H9 (cell line): ENCODE measurements around the gene ATP13A3. TPM values are rescaled to one million over a fixed set of nuclear protein-coding genes. Genes with fewer than 3 reads are reported as not detected.

ENCODE experiments used
- DNase-seq: peaks from one replicate; pipeline ENCODE4 v3.0.0-alpha.2; 2017
- H2AFZ ChIP-seq: one replicate; pipeline ENCODE4 v1.6.1; 2013; ENCODE audit warnings: mild to moderate bottlenecking, low read length, control low read depth, moderate library complexity
- H2AK5ac ChIP-seq: 2 replicates; pipeline ENCODE4 v1.6.1; 2013; ENCODE audit warnings: low read length, control low read depth, mixed read lengths; ENCODE audit not compliant: insufficient read length
- H2BK120ac ChIP-seq: one replicate; pipeline ENCODE4 v1.6.1; 2013; ENCODE audit warnings: low read depth, mild to moderate bottlenecking, low read length, control low read depth, inconsistent platforms; ENCODE audit not compliant: poor library complexity, severe bottlenecking
- H2BK12ac ChIP-seq: 2 replicates; pipeline ENCODE4 v1.6.1; 2013; ENCODE audit warnings: low read length, control low read depth, mixed read lengths, low read depth; ENCODE audit not compliant: insufficient read length
- H2BK15ac ChIP-seq: 2 replicates; pipeline ENCODE4 v1.6.1; 2013; ENCODE audit warnings: low read depth, low read length, control low read depth
- H2BK20ac ChIP-seq: one replicate; pipeline ENCODE4 v1.6.1; 2013; ENCODE audit warnings: low read depth, mild to moderate bottlenecking, low read length, control low read depth, inconsistent platforms; ENCODE audit not compliant: poor library complexity, severe bottlenecking
- H2BK5ac ChIP-seq: 2 replicates; pipeline ENCODE4 v1.6.1; 2013; ENCODE audit warnings: low read length, control low read depth, mixed read lengths; ENCODE audit not compliant: insufficient read length
- H3K14ac ChIP-seq: 2 replicates; pipeline ENCODE4 v1.6.1; 2013; ENCODE audit warnings: low read length, control low read depth; ENCODE audit not compliant: insufficient read depth
- H3K18ac ChIP-seq: 2 replicates; pipeline ENCODE4 v1.6.1; 2013; ENCODE audit warnings: low read depth, mild to moderate bottlenecking, mixed read lengths, low read length, control low read depth; ENCODE audit not compliant: insufficient read length
- H3K23ac ChIP-seq: 2 replicates; pipeline ENCODE4 v1.6.1; 2013; ENCODE audit warnings: low read length, control low read depth, mixed read lengths, low read depth; ENCODE audit not compliant: insufficient read length
- H3K23me2 ChIP-seq: 2 replicates; pipeline ENCODE4 v1.6.1; 2013; ENCODE audit warnings: low read depth, mild to moderate bottlenecking, mixed read lengths, low read length, control low read depth; ENCODE audit not compliant: insufficient read length, poor library complexity, severe bottlenecking
- H3K27ac ChIP-seq: 2 replicates; pipeline ENCODE4 v1.5.1; 2013; ENCODE audit warnings: low read length, control low read depth, mixed read lengths, low read depth; ENCODE audit not compliant: insufficient read length
- H3K27me3 ChIP-seq: 2 replicates; pipeline ENCODE4 v1.6.1; 2013; ENCODE audit warnings: low read length, control low read depth, inconsistent platforms; ENCODE audit not compliant: insufficient read depth
- H3K4ac ChIP-seq: 2 replicates; pipeline ENCODE4 v1.6.1; 2013; ENCODE audit warnings: low read depth, mild to moderate bottlenecking, control low read depth, inconsistent platforms, low read length, moderate library complexity
- H3K4me1 ChIP-seq: 2 replicates; pipeline ENCODE4 v1.6.1; 2013; ENCODE audit warnings: low read length, control low read depth, inconsistent platforms; ENCODE audit not compliant: insufficient read depth
- H3K4me2 ChIP-seq: 2 replicates; pipeline ENCODE4 v1.6.1; 2013; ENCODE audit warnings: low read length, control low read depth, mixed read lengths; ENCODE audit not compliant: insufficient read length, insufficient read depth
- H3K56ac ChIP-seq: 2 replicates; pipeline ENCODE4 v1.6.1; 2013; ENCODE audit warnings: low read depth, mild to moderate bottlenecking, mixed read lengths, low read length, control low read depth; ENCODE audit not compliant: insufficient read length
- H3K79me1 ChIP-seq: 2 replicates; pipeline ENCODE4 v1.6.1; 2013; ENCODE audit warnings: low read depth, mild to moderate bottlenecking, moderate library complexity, low read length, control low read depth, inconsistent platforms; ENCODE audit not compliant: insufficient read depth, poor library complexity, severe bottlenecking
- H3K79me2 ChIP-seq: 2 replicates; pipeline ENCODE4 v1.6.1; 2013; ENCODE audit warnings: low read length, control low read depth, inconsistent platforms; ENCODE audit not compliant: insufficient read depth
- H3K9ac ChIP-seq: 2 replicates; pipeline ENCODE4 v1.6.1; 2013; ENCODE audit warnings: low read length, control low read depth, mixed read lengths; ENCODE audit not compliant: insufficient read length; ENCODE audit errors: extremely low read depth
- H3K9me3 ChIP-seq: one replicate; pipeline ENCODE4 v1.6.1; 2013; ENCODE audit warnings: low read depth, low read length, inconsistent platforms; ENCODE audit not compliant: control insufficient read depth
- H3T11ph ChIP-seq: one replicate; pipeline ENCODE4 v1.6.1; 2013; ENCODE audit warnings: mild to moderate bottlenecking, low read length, control low read depth, inconsistent platforms
- H4K20me1 ChIP-seq: one replicate; pipeline ENCODE4 v1.6.1; 2013; ENCODE audit not compliant: control insufficient read depth, insufficient read length, insufficient read depth
- H4K5ac ChIP-seq: 2 replicates; pipeline ENCODE4 v1.6.1; 2013; ENCODE audit warnings: low read depth, mild to moderate bottlenecking, mixed read lengths, low read length, control low read depth; ENCODE audit not compliant: insufficient read length
- H4K8ac ChIP-seq: replicated peaks from 2 replicates; pipeline ENCODE4 v1.6.1; 2013; ENCODE audit warnings: low read length, control low read depth, mixed read lengths, low read depth; ENCODE audit not compliant: insufficient read length
- H4K91ac ChIP-seq: 2 replicates; pipeline ENCODE4 v1.6.1; 2013; ENCODE audit warnings: low read depth, mild to moderate bottlenecking, moderate library complexity, mixed read lengths, low read length, control low read depth; ENCODE audit not compliant: insufficient read length
- H3K27ac Mint-ChIP-seq, 3 experiments: 2 replicates in 2 of 3; 3 replicates in 1 of 3; pipeline ENCODE4 v1.8.0; 2020 to 2021; ENCODE audit warnings: mixed read lengths in 3 of 3, mild to moderate bottlenecking in 1 of 3, moderate library complexity in 1 of 3
- H3K27me3 Mint-ChIP-seq: 2 replicates; pipeline ENCODE4 v1.8.0; 2021; ENCODE audit warnings: low read depth, mild to moderate bottlenecking, moderate library complexity, mixed read lengths
- H3K36me3 Mint-ChIP-seq, 3 experiments: 2 replicates in 2 of 3; 3 replicates in 1 of 3; pipeline ENCODE4 v1.8.0; 2020 to 2021; ENCODE audit warnings: low read depth in 3 of 3, mixed read lengths in 3 of 3; ENCODE audit not compliant: insufficient read depth in 1 of 3
- H3K4me1 Mint-ChIP-seq, 2 experiments: 2 replicates each; pipeline ENCODE4 v1.8.0; 2020; ENCODE audit warnings: mixed read lengths in 2 of 2
- H3K4me3 Mint-ChIP-seq, 2 experiments: 2 replicates in 1 of 2; 3 replicates in 1 of 2; pipeline ENCODE4 v1.8.0; 2020 to 2021; ENCODE audit warnings: mild to moderate bottlenecking in 2 of 2, mixed read lengths in 2 of 2, moderate library complexity in 1 of 2
- H3K9me3 Mint-ChIP-seq, 2 experiments: 2 replicates in 1 of 2; 3 replicates in 1 of 2; pipeline ENCODE4 v1.8.0; 2020; ENCODE audit warnings: mild to moderate bottlenecking in 2 of 2, mixed read lengths in 2 of 2, moderate library complexity in 1 of 2
- CTCF ChIP-seq: fragments of 200-600 bp; sonication (generic); conservative IDR thresholded peaks from 3 replicates; pipeline ENCODE4 v1.8.0; 2021; ENCODE audit warnings: antibody characterized with exemption, mild to moderate bottlenecking
- WGBS: extraction: QIAGEN DNeasy Blood & Tissue Kit; methylation state at CpG from one replicate; pipeline ENCODE4 v1.1.7; 2013; ENCODE audit warnings: missing lambda C conversion rate, low lambda C conversion rate, mixed read lengths; ENCODE audit not compliant: insufficient read length; ENCODE audit errors: extremely low coverage; 5-methylcytosine and 5-hydroxymethylcytosine counted together
- total RNA-seq: library from RNA; stranded (reverse); gene quantifications from 2 replicates; pipeline ENCODE4 v1.2.1, GENCODE V29; 2021

The ATP13A3 gene
- total RNA-seq, 1 experiment from 2014 or later: 78.5 TPM

DNA sequence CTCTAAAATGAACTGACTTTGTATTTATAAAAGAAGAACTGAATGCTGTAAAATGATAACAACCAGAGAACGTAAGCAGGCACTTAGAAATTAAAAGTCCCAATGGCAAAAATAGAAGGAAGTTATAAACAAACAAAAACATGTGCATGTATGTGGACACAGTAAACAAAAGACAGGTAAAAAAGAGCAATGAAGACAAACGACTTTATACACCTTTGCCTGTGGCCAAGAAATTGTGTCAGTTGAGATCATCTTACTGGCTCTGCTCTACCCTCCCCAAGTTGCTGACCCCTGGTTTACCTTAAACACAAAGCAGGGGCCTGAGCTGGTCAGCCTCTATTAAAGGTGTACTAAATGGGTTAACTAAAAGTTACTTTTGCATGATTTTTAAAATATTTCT lies 46.0 kb downstream of the ATP13A3 start:
- H3K9me3 ChIP-seq: no peaks in the 10 kb centered on the region
- Mint-ChIP-seq H3K27ac (peak overlapping the region in 2 of 3 experiments; percentile 8 to 10; a peak in 2 of 7 replicates), H3K9me3 (no peaks in the 10 kb centered on the region), H3K36me3 (peaks cover 5 to 70% (median 62%) of the 10 kb centered on the region in 3 experiments; a peak in 6 of 7 replicates), H3K4me1 (peaks cover 0 to 9% of the 10 kb centered on the region in 2 experiments; a peak in 2 of 4 replicates), H3K27me3 (no peaks in the 10 kb centered on the region), H3K4me3 (no peak overlapping the region)
- H3K23ac ChIP-seq: no peak overlapping the region
- no peak overlapping the region for H3K56ac ChIP-seq
- no peak overlapping the region for H4K8ac ChIP-seq
- no peaks in the 10 kb centered on the region for H3K79me1 ChIP-seq
- H3K4me2 ChIP-seq: no peak overlapping the region
- no peaks in the 10 kb centered on the region for H4K20me1 ChIP-seq
- no peak overlapping the region for H2BK12ac ChIP-seq
- H3K27me3 ChIP-seq: no peaks in the 10 kb centered on the region
- no peak overlapping the region for H3K18ac ChIP-seq
- H2BK5ac ChIP-seq: no peak overlapping the region
- H3K79me2 ChIP-seq: no peaks in the 10 kb centered on the region
- no peak overlapping the region for H3K27ac ChIP-seq
- no peaks in the 10 kb centered on the region for H3K4me1 ChIP-seq
- no peaks in the 10 kb centered on the region for H3K23me2 ChIP-seq
- DNase-seq: no peak
- no peak overlapping the region for H3K4ac ChIP-seq
- no peak overlapping the region for H2BK15ac ChIP-seq
- H2AFZ ChIP-seq: no peak overlapping the region
- no peak overlapping the region for H4K5ac ChIP-seq
- no peak overlapping the region for H2BK120ac ChIP-seq
- WGBS: no CpG with 5 or more reads among the region's 2 CpGs
- no peak overlapping the region for H3T11ph ChIP-seq
- H2AK5ac ChIP-seq: no peak overlapping the region
- H3K14ac ChIP-seq: no peak overlapping the region
- H3K9ac ChIP-seq: no peak overlapping the region
- H2BK20ac ChIP-seq: no peak overlapping the region
- no peak overlapping the region for H4K91ac ChIP-seq
- TF ChIP-seq CTCF: no peak
